ENCODE measurements around the gene MYBBP1A. TPM values are rescaled to one million over a fixed set of nuclear protein-coding genes. Genes with fewer than 3 reads are reported as not detected.

The MYBBP1A gene
- total RNA-seq, 3 donors from 2014 or later (not counting 1 experiment from before 2014, with no cell fraction given) = 50.5 to 58.1 (median 52.7) TPM

- H3K36me3 Mint-ChIP-seq = no peaks in the 10 kb centered on the region
- WGBS (ENCODE audit: insufficient coverage) = 88% methylated on average over 19 of the region's 19 CpGs
- intact Hi-C loops (cut with micrococcal nuclease) = no loop called here
- peaks cover 0 to 10% of the 10 kb centered on the region in 2 donors for H3K4me1 Mint-ChIP-seq
- Histone ChIP-seq H3K36me3 (ENCODE audit: control insufficient read depth, insufficient read depth, low read length) (peaks cover 19% of the 10 kb centered on the region), H3K27ac (ENCODE audit: low read length) (no peak overlapping the region), H3K4me3 (ENCODE audit: low read length) (no peak overlapping the region), H3K9me3 (ENCODE audit: control insufficient read depth, insufficient read depth, low read length) (no peaks in the 10 kb centered on the region), H3K4me1 (ENCODE audit: control insufficient read depth, insufficient read depth, low read length) (peaks cover 8% of the 10 kb centered on the region), H3K27me3 (ENCODE audit: control insufficient read depth, insufficient read depth, low read length) (no peaks in the 10 kb centered on the region)
- no peak for ATAC-seq
- no peak for TF ChIP-seq CTCF (IDR thresholded peaks at IDR 0.05)
- H3K4me3 Mint-ChIP-seq = no peak overlapping the region
- no peaks in the 10 kb centered on the region for H3K9me3 Mint-ChIP-seq
- H3K27ac Mint-ChIP-seq = no peak overlapping the region
- DNase-seq = no peak
- peaks cover 0 to 10% of the 10 kb centered on the region in 2 donors for H3K27me3 Mint-ChIP-seq (ENCODE audit: low read depth in 2 of 2)
Measured at GRCh38 chr17:4535667-4536258, 19.4 kb downstream of the MYBBP1A start.

- no peaks in the 10 kb centered on the region for H3K9me3 Mint-ChIP-seq
- intact Hi-C loops (cut with micrococcal nuclease) = no loop called here
- H3K4me3 Mint-ChIP-seq = no peak overlapping the region
- peaks cover 8% of the 10 kb centered on the region for H3K4me1 ChIP-seq (ENCODE audit: control insufficient read depth, insufficient read depth, low read length)
- no peak overlapping the region for H3K27ac Mint-ChIP-seq
- WGBS (ENCODE audit: insufficient coverage) = 86% methylated on average over 27 of the region's 27 CpGs
- no peak for DNase-seq
- no peaks in the 10 kb centered on the region for H3K36me3 Mint-ChIP-seq
- no peak for TF ChIP-seq CTCF (IDR thresholded peaks at IDR 0.05)
- peaks cover 0 to 10% of the 10 kb centered on the region in 2 donors for H3K4me1 Mint-ChIP-seq
- H3K27me3 ChIP-seq (ENCODE audit: control insufficient read depth, insufficient read depth, low read length) = no peaks in the 10 kb centered on the region
- peaks cover 0 to 10% of the 10 kb centered on the region in 2 donors for H3K27me3 Mint-ChIP-seq (ENCODE audit: low read depth in 2 of 2)
- no peak for ATAC-seq
- H3K9me3 ChIP-seq (ENCODE audit: control insufficient read depth, insufficient read depth, low read length) = no peaks in the 10 kb centered on the region
- H3K36me3 ChIP-seq (ENCODE audit: control insufficient read depth, insufficient read depth, low read length) = peaks cover 13% of the 10 kb centered on the region
- no peak overlapping the region for H3K27ac ChIP-seq (ENCODE audit: low read length)
- no peak overlapping the region for H3K4me3 ChIP-seq (ENCODE audit: low read length)
Measured at GRCh38 chr17:4534928-4535666, 20.1 kb downstream of the MYBBP1A start.

- no peak for TF ChIP-seq CTCF (IDR thresholded peaks at IDR 0.05)
Measured at GRCh38 chr17:4534515-4534914, 20.7 kb downstream of the MYBBP1A start.

More at GRCh38 chr17:4534515-4534914, 20.7 kb downstream of the MYBBP1A start:
- intact Hi-C loops (cut with micrococcal nuclease) = no loop called here
- Histone ChIP-seq H3K27ac (ENCODE audit: low read length) (no peak overlapping the region), H3K9me3 (ENCODE audit: control insufficient read depth, insufficient read depth, low read length) (no peaks in the 10 kb centered on the region), H3K4me1 (ENCODE audit: control insufficient read depth, insufficient read depth, low read length) (peaks cover 8% of the 10 kb centered on the region), H3K4me3 (ENCODE audit: low read length) (no peak overlapping the region), H3K36me3 (ENCODE audit: control insufficient read depth, insufficient read depth, low read length) (peaks cover 8% of the 10 kb centered on the region), H3K27me3 (ENCODE audit: control insufficient read depth, insufficient read depth, low read length) (no peaks in the 10 kb centered on the region)
- ATAC-seq (no peak), DNase-seq (no peak)
- Mint-ChIP-seq H3K4me1 (peaks cover 0 to 5% of the 10 kb centered on the region in 2 donors), H3K27me3 (ENCODE audit: low read depth in 2 of 2) (peaks cover 0 to 10% of the 10 kb centered on the region in 2 donors), H3K36me3 (no peaks in the 10 kb centered on the region), H3K27ac (no peak overlapping the region), H3K9me3 (no peaks in the 10 kb centered on the region), H3K4me3 (no peak overlapping the region)
- WGBS (ENCODE audit: insufficient coverage) = 94% methylated on average over 16 of the region's 17 CpGs

Measured in natural killer cell (primary cell).